ENCODE measurements around the gene ANO9. TPM values are rescaled to one million over a fixed set of nuclear protein-coding genes. Genes with fewer than 3 reads are reported as not detected.

The ANO9 gene
- total RNA-seq, 2 donors from 2014 or later: 34.3 to 56.5 TPM

- Mint-ChIP-seq H3K27me3 (ENCODE audit: low read depth) (no peaks in the 10 kb centered on the region), H3K27ac (no peak overlapping the region), H3K4me1 (ENCODE audit: low read depth) (peaks cover 53% of the 10 kb centered on the region), H3K36me3 (ENCODE audit: insufficient read depth in 2 of 2) (peaks cover 3% of the 10 kb centered on the region in 2 donors), H3K9me3 (no peaks in the 10 kb centered on the region), H3K4me3 (no peak overlapping the region)
- no peak for ATAC-seq (replicated peaks in 1 of 2)
- no peak for DNase-seq
Observed at GRCh38 chr11:453564-453963, 11.8 kb upstream of the ANO9 start.

GRCh38 chr11:452916-453527 is 11.2 kb upstream of the ANO9 start:
- H3K27ac Mint-ChIP-seq: no peak overlapping the region
- H3K36me3 Mint-ChIP-seq (ENCODE audit: insufficient read depth in 2 of 2): peaks cover 3% of the 10 kb centered on the region in 2 donors
- H3K4me3 Mint-ChIP-seq: no peak overlapping the region

GRCh38 chr11:452203-452744 is 10.5 kb upstream of the ANO9 start:
- no peak for ATAC-seq (replicated peaks in 1 of 2)
- Mint-ChIP-seq H3K27me3 (ENCODE audit: low read depth) (no peaks in the 10 kb centered on the region), H3K4me3 (no peak overlapping the region), H3K36me3 (ENCODE audit: insufficient read depth in 2 of 2) (peaks cover 3% of the 10 kb centered on the region in 2 donors), H3K4me1 (ENCODE audit: low read depth) (peaks cover 47% of the 10 kb centered on the region), H3K27ac (no peak overlapping the region), H3K9me3 (no peaks in the 10 kb centered on the region)
- DNase-seq: no peak

More at GRCh38 chr11:452916-453527, 11.2 kb upstream of the ANO9 start:
- DNase-seq (no peak), ATAC-seq (replicated peaks in 1 of 2) (no peak)
- Mint-ChIP-seq H3K27me3 (ENCODE audit: low read depth) (no peaks in the 10 kb centered on the region), H3K4me1 (ENCODE audit: low read depth) (peaks cover 54% of the 10 kb centered on the region), H3K9me3 (no peaks in the 10 kb centered on the region)

GRCh38 chr11:451738-452137 is 9.9 kb upstream of the ANO9 start:
- H3K4me3 Mint-ChIP-seq: peak overlapping the region; percentile 91 to 93
- no peaks in the 10 kb centered on the region for H3K27me3 Mint-ChIP-seq (ENCODE audit: low read depth)
- ATAC-seq (replicated peaks in 1 of 2) (no peak), DNase-seq (no peak)
- H3K4me1 Mint-ChIP-seq (ENCODE audit: low read depth): peaks cover 42% of the 10 kb centered on the region
- H3K9me3 Mint-ChIP-seq: no peaks in the 10 kb centered on the region
- no peak overlapping the region for H3K27ac Mint-ChIP-seq
- peaks cover 3% of the 10 kb centered on the region in 2 donors for H3K36me3 Mint-ChIP-seq (ENCODE audit: insufficient read depth in 2 of 2)

- peaks cover 2 to 3% of the 10 kb centered on the region in 2 donors for H3K36me3 Mint-ChIP-seq (ENCODE audit: insufficient read depth in 2 of 2)
- peak overlapping the region; percentile 77 for H3K27ac Mint-ChIP-seq
- no peaks in the 10 kb centered on the region for H3K27me3 Mint-ChIP-seq (ENCODE audit: low read depth)
- DNase-seq: peak; percentile 69 to 74
- H3K9me3 Mint-ChIP-seq: no peaks in the 10 kb centered on the region
- H3K4me1 Mint-ChIP-seq (ENCODE audit: low read depth): peaks cover 34% of the 10 kb centered on the region
- peak; percentile 4 to 15 for ATAC-seq (replicated peaks in 1 of 2)
- H3K4me3 Mint-ChIP-seq: peak overlapping the region; percentile 91 to 93
Observed at GRCh38 chr11:450809-451451, 9.1 kb upstream of the ANO9 start.

GRCh38 chr11:449889-450808 is 8.3 kb upstream of the ANO9 start, which contains the start of gene PTDSS2:
PTDSS2 (plus strand) TSS chr11:450279; CDS start chr11:450456, 177 bp downstream.
- peak within 1 kb of the TSS; percentile 77 for H3K27ac Mint-ChIP-seq
- no peaks in the 10 kb centered on the region for H3K27me3 Mint-ChIP-seq (ENCODE audit: low read depth)
- peaks cover 2 to 3% of the 10 kb centered on the region in 2 donors for H3K36me3 Mint-ChIP-seq (ENCODE audit: insufficient read depth in 2 of 2)
- DNase-seq (peak; percentile 95 to 97), ATAC-seq (replicated peaks in 1 of 2) (peak; percentile 85 to 86)
- peaks cover 29% of the 10 kb centered on the region for H3K4me1 Mint-ChIP-seq (ENCODE audit: low read depth)
- peak within 1 kb of the TSS; percentile 91 to 96 for H3K4me3 Mint-ChIP-seq
- H3K9me3 Mint-ChIP-seq: no peaks in the 10 kb centered on the region

- peak overlapping the region; percentile 88 for H3K27ac Mint-ChIP-seq
- peaks cover 29% of the 10 kb centered on the region for H3K4me1 Mint-ChIP-seq (ENCODE audit: low read depth)
- peaks cover 2 to 3% of the 10 kb centered on the region in 2 donors for H3K36me3 Mint-ChIP-seq (ENCODE audit: insufficient read depth in 2 of 2)
Observed at GRCh38 chr11:447923-448731, 6.3 kb upstream of the ANO9 start.

GRCh38 chr11:446891-447290 is 5.1 kb upstream of the ANO9 start:
- no peak overlapping the region for H3K4me3 Mint-ChIP-seq
- H3K27ac Mint-ChIP-seq: no peak overlapping the region

More at GRCh38 chr11:447923-448731, 6.3 kb upstream of the ANO9 start:
- ATAC-seq (replicated peaks in 1 of 2) (peak; percentile 79 to 81), DNase-seq (peak; percentile 97 to 98)
- no peaks in the 10 kb centered on the region for H3K27me3 Mint-ChIP-seq (ENCODE audit: low read depth)
- no peaks in the 10 kb centered on the region for H3K9me3 Mint-ChIP-seq
- H3K4me3 Mint-ChIP-seq: peak overlapping the region; percentile 90 to 96

GRCh38 chr11:445765-446588 is 4.2 kb upstream of the ANO9 start:
- Mint-ChIP-seq H3K4me3 (no peak overlapping the region), H3K9me3 (no peaks in the 10 kb centered on the region), H3K36me3 (ENCODE audit: insufficient read depth in 2 of 2) (peaks cover 2% of the 10 kb centered on the region in 2 donors), H3K4me1 (ENCODE audit: low read depth) (peaks cover 21% of the 10 kb centered on the region), H3K27ac (no peak overlapping the region), H3K27me3 (ENCODE audit: low read depth) (no peaks in the 10 kb centered on the region)
- ATAC-seq (replicated peaks in 1 of 2): no peak
- DNase-seq: no peak

More at GRCh38 chr11:446891-447290, 5.1 kb upstream of the ANO9 start:
- H3K27me3 Mint-ChIP-seq (ENCODE audit: low read depth): no peaks in the 10 kb centered on the region
- peaks cover 2 to 3% of the 10 kb centered on the region in 2 donors for H3K36me3 Mint-ChIP-seq (ENCODE audit: insufficient read depth in 2 of 2)
- H3K9me3 Mint-ChIP-seq: no peaks in the 10 kb centered on the region
- H3K4me1 Mint-ChIP-seq (ENCODE audit: low read depth): peaks cover 26% of the 10 kb centered on the region
- no peak for DNase-seq
- no peak for ATAC-seq (replicated peaks in 1 of 2)

GRCh38 chr11:444396-445144 is 2.8 kb upstream of the ANO9 start:
- Mint-ChIP-seq H3K27ac (no peak overlapping the region), H3K9me3 (no peaks in the 10 kb centered on the region), H3K36me3 (ENCODE audit: insufficient read depth in 2 of 2) (no peaks in the 10 kb centered on the region), H3K27me3 (ENCODE audit: low read depth) (no peaks in the 10 kb centered on the region), H3K4me1 (ENCODE audit: low read depth) (peaks cover 23% of the 10 kb centered on the region), H3K4me3 (no peak overlapping the region)
- ATAC-seq (replicated peaks in 1 of 2) (no peak), DNase-seq (no peak)

- no peaks in the 10 kb centered on the region for H3K27me3 Mint-ChIP-seq (ENCODE audit: low read depth)
- no peak for ATAC-seq (replicated peaks in 1 of 2)
- H3K4me3 Mint-ChIP-seq: no peak overlapping the region
- H3K4me1 Mint-ChIP-seq (ENCODE audit: low read depth): peaks cover 14% of the 10 kb centered on the region
- H3K27ac Mint-ChIP-seq: no peak overlapping the region
- H3K9me3 Mint-ChIP-seq: no peaks in the 10 kb centered on the region
- H3K36me3 Mint-ChIP-seq (ENCODE audit: insufficient read depth in 2 of 2): no peaks in the 10 kb centered on the region
- DNase-seq: no peak
Observed at GRCh38 chr11:443542-444199, 1.9 kb upstream of the ANO9 start.

All from activated T-cell treated with anti-CD3 and anti-CD28 coated beads, Interleukin-2, amount 50 U/mL, for 72 hours (primary cell).